ENCODE measurements around the gene RAB40C. TPM values are rescaled to one million over a fixed set of nuclear protein-coding genes. Genes with fewer than 3 reads are reported as not detected.

Gene RAB40C
- total and polyA plus RNA-seq, 9 of the 15 experiments (the other 6 are each of a cell fraction or from before 2014, with no cell fraction given) = 0.17 to 23.4 (median 8.7) TPM

DNA sequence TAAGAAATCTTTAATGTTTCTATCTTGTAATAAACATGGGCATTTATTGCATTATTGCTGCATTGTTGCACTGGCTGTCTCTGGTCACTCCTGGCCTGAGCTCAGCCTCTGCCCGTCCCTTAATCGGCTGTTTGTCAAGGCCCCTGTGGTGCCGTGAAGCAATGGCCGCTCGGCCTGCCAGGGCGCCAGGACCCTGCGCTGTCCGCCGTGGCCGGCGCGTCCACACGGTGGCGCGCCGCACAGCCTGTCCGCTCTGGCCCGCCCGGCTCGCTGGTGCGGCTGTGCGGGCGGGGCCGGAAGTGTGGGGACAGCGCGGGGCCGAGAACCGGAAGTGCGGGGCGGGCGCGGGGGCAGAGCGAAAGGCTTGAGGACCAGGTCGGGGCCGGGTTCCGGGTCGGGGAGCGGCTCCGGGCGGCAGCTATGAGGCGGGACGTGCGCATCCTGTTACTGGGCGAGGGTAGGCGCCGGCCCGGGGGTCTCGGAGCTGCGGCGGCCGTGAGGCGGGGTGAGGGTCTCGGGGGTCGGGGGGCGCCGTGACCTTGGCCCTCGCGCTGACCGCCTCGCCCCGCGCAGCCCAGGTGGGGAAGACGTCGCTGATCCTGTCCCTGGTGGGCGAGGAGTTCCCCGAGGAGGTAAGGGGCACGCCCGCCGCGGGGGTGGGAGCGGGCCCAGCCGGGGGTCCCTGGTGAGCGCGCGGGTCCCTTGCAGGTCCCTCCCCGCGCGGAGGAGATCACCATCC is 78.1 kb downstream of the RAB40C start, which contains the start of gene RHOT2 (continued):
- TF ChIP-seq, protein P1, sequence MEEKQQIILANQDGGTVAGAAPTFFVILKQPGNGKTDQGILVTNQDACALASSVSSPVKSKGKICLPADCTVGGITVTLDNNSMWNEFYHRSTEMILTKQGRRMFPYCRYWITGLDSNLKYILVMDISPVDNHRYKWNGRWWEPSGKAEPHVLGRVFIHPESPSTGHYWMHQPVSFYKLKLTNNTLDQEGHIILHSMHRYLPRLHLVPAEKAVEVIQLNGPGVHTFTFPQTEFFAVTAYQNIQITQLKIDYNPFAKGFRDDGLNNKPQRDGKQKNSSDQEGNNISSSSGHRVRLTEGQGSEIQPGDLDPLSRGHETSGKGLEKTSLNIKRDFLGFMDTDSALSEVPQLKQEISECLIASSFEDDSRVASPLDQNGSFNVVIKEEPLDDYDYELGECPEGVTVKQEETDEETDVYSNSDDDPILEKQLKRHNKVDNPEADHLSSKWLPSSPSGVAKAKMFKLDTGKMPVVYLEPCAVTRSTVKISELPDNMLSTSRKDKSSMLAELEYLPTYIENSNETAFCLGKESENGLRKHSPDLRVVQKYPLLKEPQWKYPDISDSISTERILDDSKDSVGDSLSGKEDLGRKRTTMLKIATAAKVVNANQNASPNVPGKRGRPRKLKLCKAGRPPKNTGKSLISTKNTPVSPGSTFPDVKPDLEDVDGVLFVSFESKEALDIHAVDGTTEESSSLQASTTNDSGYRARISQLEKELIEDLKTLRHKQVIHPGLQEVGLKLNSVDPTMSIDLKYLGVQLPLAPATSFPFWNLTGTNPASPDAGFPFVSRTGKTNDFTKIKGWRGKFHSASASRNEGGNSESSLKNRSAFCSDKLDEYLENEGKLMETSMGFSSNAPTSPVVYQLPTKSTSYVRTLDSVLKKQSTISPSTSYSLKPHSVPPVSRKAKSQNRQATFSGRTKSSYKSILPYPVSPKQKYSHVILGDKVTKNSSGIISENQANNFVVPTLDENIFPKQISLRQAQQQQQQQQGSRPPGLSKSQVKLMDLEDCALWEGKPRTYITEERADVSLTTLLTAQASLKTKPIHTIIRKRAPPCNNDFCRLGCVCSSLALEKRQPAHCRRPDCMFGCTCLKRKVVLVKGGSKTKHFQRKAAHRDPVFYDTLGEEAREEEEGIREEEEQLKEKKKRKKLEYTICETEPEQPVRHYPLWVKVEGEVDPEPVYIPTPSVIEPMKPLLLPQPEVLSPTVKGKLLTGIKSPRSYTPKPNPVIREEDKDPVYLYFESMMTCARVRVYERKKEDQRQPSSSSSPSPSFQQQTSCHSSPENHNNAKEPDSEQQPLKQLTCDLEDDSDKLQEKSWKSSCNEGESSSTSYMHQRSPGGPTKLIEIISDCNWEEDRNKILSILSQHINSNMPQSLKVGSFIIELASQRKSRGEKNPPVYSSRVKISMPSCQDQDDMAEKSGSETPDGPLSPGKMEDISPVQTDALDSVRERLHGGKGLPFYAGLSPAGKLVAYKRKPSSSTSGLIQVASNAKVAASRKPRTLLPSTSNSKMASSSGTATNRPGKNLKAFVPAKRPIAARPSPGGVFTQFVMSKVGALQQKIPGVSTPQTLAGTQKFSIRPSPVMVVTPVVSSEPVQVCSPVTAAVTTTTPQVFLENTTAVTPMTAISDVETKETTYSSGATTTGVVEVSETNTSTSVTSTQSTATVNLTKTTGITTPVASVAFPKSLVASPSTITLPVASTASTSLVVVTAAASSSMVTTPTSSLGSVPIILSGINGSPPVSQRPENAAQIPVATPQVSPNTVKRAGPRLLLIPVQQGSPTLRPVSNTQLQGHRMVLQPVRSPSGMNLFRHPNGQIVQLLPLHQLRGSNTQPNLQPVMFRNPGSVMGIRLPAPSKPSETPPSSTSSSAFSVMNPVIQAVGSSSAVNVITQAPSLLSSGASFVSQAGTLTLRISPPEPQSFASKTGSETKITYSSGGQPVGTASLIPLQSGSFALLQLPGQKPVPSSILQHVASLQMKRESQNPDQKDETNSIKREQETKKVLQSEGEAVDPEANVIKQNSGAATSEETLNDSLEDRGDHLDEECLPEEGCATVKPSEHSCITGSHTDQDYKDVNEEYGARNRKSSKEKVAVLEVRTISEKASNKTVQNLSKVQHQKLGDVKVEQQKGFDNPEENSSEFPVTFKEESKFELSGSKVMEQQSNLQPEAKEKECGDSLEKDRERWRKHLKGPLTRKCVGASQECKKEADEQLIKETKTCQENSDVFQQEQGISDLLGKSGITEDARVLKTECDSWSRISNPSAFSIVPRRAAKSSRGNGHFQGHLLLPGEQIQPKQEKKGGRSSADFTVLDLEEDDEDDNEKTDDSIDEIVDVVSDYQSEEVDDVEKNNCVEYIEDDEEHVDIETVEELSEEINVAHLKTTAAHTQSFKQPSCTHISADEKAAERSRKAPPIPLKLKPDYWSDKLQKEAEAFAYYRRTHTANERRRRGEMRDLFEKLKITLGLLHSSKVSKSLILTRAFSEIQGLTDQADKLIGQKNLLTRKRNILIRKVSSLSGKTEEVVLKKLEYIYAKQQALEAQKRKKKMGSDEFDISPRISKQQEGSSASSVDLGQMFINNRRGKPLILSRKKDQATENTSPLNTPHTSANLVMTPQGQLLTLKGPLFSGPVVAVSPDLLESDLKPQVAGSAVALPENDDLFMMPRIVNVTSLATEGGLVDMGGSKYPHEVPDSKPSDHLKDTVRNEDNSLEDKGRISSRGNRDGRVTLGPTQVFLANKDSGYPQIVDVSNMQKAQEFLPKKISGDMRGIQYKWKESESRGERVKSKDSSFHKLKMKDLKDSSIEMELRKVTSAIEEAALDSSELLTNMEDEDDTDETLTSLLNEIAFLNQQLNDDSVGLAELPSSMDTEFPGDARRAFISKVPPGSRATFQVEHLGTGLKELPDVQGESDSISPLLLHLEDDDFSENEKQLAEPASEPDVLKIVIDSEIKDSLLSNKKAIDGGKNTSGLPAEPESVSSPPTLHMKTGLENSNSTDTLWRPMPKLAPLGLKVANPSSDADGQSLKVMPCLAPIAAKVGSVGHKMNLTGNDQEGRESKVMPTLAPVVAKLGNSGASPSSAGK (IDR thresholded peaks at IDR 0.05) = no peak
- TF ChIP-seq, protein P2, sequence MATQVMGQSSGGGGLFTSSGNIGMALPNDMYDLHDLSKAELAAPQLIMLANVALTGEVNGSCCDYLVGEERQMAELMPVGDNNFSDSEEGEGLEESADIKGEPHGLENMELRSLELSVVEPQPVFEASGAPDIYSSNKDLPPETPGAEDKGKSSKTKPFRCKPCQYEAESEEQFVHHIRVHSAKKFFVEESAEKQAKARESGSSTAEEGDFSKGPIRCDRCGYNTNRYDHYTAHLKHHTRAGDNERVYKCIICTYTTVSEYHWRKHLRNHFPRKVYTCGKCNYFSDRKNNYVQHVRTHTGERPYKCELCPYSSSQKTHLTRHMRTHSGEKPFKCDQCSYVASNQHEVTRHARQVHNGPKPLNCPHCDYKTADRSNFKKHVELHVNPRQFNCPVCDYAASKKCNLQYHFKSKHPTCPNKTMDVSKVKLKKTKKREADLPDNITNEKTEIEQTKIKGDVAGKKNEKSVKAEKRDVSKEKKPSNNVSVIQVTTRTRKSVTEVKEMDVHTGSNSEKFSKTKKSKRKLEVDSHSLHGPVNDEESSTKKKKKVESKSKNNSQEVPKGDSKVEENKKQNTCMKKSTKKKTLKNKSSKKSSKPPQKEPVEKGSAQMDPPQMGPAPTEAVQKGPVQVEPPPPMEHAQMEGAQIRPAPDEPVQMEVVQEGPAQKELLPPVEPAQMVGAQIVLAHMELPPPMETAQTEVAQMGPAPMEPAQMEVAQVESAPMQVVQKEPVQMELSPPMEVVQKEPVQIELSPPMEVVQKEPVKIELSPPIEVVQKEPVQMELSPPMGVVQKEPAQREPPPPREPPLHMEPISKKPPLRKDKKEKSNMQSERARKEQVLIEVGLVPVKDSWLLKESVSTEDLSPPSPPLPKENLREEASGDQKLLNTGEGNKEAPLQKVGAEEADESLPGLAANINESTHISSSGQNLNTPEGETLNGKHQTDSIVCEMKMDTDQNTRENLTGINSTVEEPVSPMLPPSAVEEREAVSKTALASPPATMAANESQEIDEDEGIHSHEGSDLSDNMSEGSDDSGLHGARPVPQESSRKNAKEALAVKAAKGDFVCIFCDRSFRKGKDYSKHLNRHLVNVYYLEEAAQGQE (IDR thresholded peaks at IDR 0.05; ENCODE audit: borderline replicate concordance) = peak; percentile 62; the same call in 1 of the 2 replicates
- TF ChIP-seq, protein P2 (CRISPR knock-in tag; IDR thresholded peaks at IDR 0.05; ENCODE audit: low read depth) = peak; percentile 78
- TF ChIP-seq, protein P3, sequence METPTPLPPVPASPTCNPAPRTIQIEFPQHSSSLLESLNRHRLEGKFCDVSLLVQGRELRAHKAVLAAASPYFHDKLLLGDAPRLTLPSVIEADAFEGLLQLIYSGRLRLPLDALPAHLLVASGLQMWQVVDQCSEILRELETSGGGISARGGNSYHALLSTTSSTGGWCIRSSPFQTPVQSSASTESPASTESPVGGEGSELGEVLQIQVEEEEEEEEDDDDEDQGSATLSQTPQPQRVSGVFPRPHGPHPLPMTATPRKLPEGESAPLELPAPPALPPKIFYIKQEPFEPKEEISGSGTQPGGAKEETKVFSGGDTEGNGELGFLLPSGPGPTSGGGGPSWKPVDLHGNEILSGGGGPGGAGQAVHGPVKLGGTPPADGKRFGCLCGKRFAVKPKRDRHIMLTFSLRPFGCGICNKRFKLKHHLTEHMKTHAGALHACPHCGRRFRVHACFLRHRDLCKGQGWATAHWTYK (CRISPR knock-in tag; IDR thresholded peaks at IDR 0.05) = peak; percentile 69; the same call in 1 of the 2 replicates
